WTC11 (cell line): Measurements from ENCODE around the gene KCNK15. TPM values are rescaled to one million over a fixed set of nuclear protein-coding genes. Genes with fewer than 3 reads are reported as not detected.

Experiments
- ATAC-seq: fragments of 200-7000 bp; cut with Tn5 transposase; 2 replicates; pipeline ENCODE4 v1.10.0; 2021; ENCODE audit warnings: mild to moderate bottlenecking, moderate library complexity
- CTCF ChIA-PET: fragments of 300-600 bp; sonication (Branson Sonifier 250); formaldehyde crosslinking; loops from one replicate; lab custom pipeline; 2021; ENCODE audit warnings: antibody characterized with exemption; lab: Charles Lee
- POLR2A ChIA-PET: fragments of 350-600 bp; sonication (Branson Sonifier 250); formaldehyde crosslinking; loops from one replicate; lab custom pipeline; 2021; ENCODE audit warnings: antibody characterized with exemption; lab: Charles Lee
- DNase-seq: peaks from one replicate; pipeline ENCODE4 v3.0.0; 2021; ENCODE audit warnings: low spot score
- H3K27ac Mint-ChIP-seq: 2 replicates; pipeline ENCODE4 v1.8.0; 2021; ENCODE audit warnings: mixed read lengths
- H3K27me3 Mint-ChIP-seq: 2 replicates; pipeline ENCODE4 v1.8.0; 2021; ENCODE audit warnings: low read depth, mild to moderate bottlenecking, moderate library complexity, mixed read lengths
- H3K36me3 Mint-ChIP-seq: 2 replicates; pipeline ENCODE4 v1.8.0; 2021; ENCODE audit warnings: mixed read lengths
- H3K4me1 Mint-ChIP-seq: 2 replicates; pipeline ENCODE4 v1.8.0; 2022; ENCODE audit warnings: mixed read lengths
- H3K4me3 Mint-ChIP-seq: 2 replicates; pipeline ENCODE4 v1.8.0; 2021; ENCODE audit warnings: mild to moderate bottlenecking, moderate library complexity, mixed read lengths
- H3K9me3 Mint-ChIP-seq: 2 replicates; pipeline ENCODE4 v1.8.0; 2021; ENCODE audit warnings: mixed read lengths
- CREM ChIP-seq: sonication (generic); formaldehyde crosslinking; IDR thresholded peaks from 2 replicates; pipeline ENCODE4 v1.8.1; 2022; ENCODE audit warnings: mild to moderate bottlenecking, missing genetic modification reagents, moderate library complexity
- EMX1 ChIP-seq: fragments of 250-450 bp; sonication (Bioruptor Pico); IDR thresholded peaks from 2 replicates; pipeline ENCODE4 v1.8.0; 2021; ENCODE audit warnings: mild to moderate bottlenecking
- IRF2 ChIP-seq: sonication (generic); formaldehyde crosslinking; IDR thresholded peaks from 2 replicates; pipeline ENCODE4 v1.8.0; 2022; ENCODE audit warnings: low read depth, missing genetic modification reagents, borderline replicate concordance
- MYBL2 ChIP-seq: sonication (generic); formaldehyde crosslinking; IDR thresholded peaks from 2 replicates; pipeline ENCODE4 v1.8.1; 2023; ENCODE audit warnings: mild to moderate bottlenecking, moderate library complexity, missing genetic modification reagents
- NR1H2 ChIP-seq: sonication (generic); formaldehyde crosslinking; IDR thresholded peaks from 2 replicates; pipeline ENCODE4 v1.9.0; 2021; ENCODE audit warnings: mild to moderate bottlenecking, moderate library complexity, missing genetic modification reagents
- RORB ChIP-seq: fragments of 250-450 bp; sonication (Bioruptor Pico); IDR thresholded peaks from 2 replicates; pipeline ENCODE4 v1.9.0; 2021; ENCODE audit warnings: mild to moderate bottlenecking
- TP53 ChIP-seq: sonication (generic); formaldehyde crosslinking; IDR thresholded peaks from 2 replicates; pipeline ENCODE4 v1.8.1; 2023; ENCODE audit warnings: mild to moderate bottlenecking, missing genetic modification reagents
- ZNF396 ChIP-seq: fragments of 250-450 bp; sonication (Bioruptor Pico); IDR thresholded peaks from 2 replicates; pipeline ENCODE4 v1.8.0; 2021; ENCODE audit warnings: mild to moderate bottlenecking, moderate library complexity, borderline replicate concordance
- ZNF416 ChIP-seq: fragments of 250-450 bp; sonication (Bioruptor Pico); IDR thresholded peaks from 2 replicates; pipeline ENCODE4 v1.9.0; 2021; ENCODE audit warnings: mild to moderate bottlenecking, inconsistent platforms
- ZNF423 ChIP-seq: fragments of 250-450 bp; sonication (Bioruptor Pico); IDR thresholded peaks from 2 replicates; pipeline ENCODE4 v2.1.2; 2022; ENCODE audit warnings: mild to moderate bottlenecking, moderate library complexity
- total RNA-seq: library from RNA; stranded (reverse); gene quantifications from 3 replicates; pipeline ENCODE4 v1.2.3, GENCODE V29; 2021
- TF ChIP-seq, protein P1 (sequence below): sonication (generic); formaldehyde crosslinking; IDR thresholded peaks from 2 replicates; pipeline ENCODE4 v1.8.1; 2023; ENCODE audit warnings: mild to moderate bottlenecking, missing genetic modification reagents, moderate library complexity
- TF ChIP-seq, protein P2 (sequence below): sonication (generic); formaldehyde crosslinking; IDR thresholded peaks from 2 replicates; pipeline ENCODE4 v1.8.1; 2022; ENCODE audit warnings: mild to moderate bottlenecking, moderate library complexity, missing genetic modification reagents
- TF ChIP-seq, protein P3 (sequence below): fragments of 250-450 bp; sonication (Bioruptor Pico); IDR thresholded peaks from 2 replicates; pipeline ENCODE4 v1.9.0; 2021; ENCODE audit warnings: mild to moderate bottlenecking
- TF ChIP-seq, protein P4 (sequence below): fragments of 250-450 bp; sonication (Bioruptor Pico); IDR thresholded peaks from 2 replicates; pipeline ENCODE4 v2.1.2; 2022; ENCODE audit warnings: mild to moderate bottlenecking, moderate library complexity
- TF ChIP-seq, protein P5 (sequence below): sonication (generic); formaldehyde crosslinking; IDR thresholded peaks from 2 replicates; pipeline ENCODE4 v1.8.0; 2022; ENCODE audit warnings: missing genetic modification reagents

Gene KCNK15
- total RNA-seq, 1 experiment from 2014 or later = 0.24 TPM

DNA sequence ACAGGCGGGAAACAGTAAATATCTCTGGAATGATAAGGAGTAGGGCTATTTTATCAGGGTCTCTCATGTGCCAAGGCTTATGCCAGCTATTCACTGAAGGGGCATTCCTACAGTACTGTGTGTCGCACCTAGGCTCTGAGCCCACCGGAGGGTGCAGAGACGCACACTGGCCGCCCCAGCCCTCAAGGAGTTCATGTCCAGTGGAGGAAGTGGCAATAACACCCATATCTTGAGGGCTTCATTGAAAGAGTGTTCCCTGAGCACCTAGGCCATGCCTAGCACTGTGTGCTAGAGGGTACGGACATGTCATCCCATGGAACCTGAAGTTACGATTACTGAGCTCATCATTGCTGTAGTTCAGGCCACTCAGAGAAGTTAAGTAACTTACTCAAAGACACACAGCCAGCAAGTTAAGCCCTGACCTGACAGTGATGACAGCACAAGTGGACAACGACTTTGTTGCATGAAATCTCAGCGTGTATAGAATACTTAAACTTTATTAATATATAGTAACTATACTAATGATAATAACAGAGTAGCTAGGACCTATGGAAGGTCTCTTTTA, 21.8 kb upstream of the KCNK15 start:
- ChIA-PET POLR2A (no interaction called here), CTCF (interaction anchor here (1.1 to 2.7 kb wide), 4 partner anchors 9 to 39 kb away, joined by 4 to 23 read pairs (median 6); partner anchors contain the start of gene CCN5)
- Mint-ChIP-seq H3K27me3 (no peaks in the 10 kb centered on the region), H3K4me1 (peaks cover 20% of the 10 kb centered on the region)
- ATAC-seq (no peak), DNase-seq (no peak)
- TF ChIP-seq, protein P1, sequence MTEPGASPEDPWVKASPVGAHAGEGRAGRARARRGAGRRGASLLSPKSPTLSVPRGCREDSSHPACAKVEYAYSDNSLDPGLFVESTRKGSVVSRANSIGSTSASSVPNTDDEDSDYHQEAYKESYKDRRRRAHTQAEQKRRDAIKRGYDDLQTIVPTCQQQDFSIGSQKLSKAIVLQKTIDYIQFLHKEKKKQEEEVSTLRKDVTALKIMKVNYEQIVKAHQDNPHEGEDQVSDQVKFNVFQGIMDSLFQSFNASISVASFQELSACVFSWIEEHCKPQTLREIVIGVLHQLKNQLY (CRISPR knock-in tag) = no peak
- TF ChIP-seq RORB (CRISPR knock-in tag) = no peak
- no peak for TF ChIP-seq MYBL2 (CRISPR knock-in tag)
- no peak for TF ChIP-seq TP53
- no peak for TF ChIP-seq IRF2 (CRISPR knock-in tag)
- TF ChIP-seq ZNF423 (CRISPR knock-in tag) = no peak
- TF ChIP-seq CREM (CRISPR knock-in tag) = no peak
- TF ChIP-seq, protein P2, sequence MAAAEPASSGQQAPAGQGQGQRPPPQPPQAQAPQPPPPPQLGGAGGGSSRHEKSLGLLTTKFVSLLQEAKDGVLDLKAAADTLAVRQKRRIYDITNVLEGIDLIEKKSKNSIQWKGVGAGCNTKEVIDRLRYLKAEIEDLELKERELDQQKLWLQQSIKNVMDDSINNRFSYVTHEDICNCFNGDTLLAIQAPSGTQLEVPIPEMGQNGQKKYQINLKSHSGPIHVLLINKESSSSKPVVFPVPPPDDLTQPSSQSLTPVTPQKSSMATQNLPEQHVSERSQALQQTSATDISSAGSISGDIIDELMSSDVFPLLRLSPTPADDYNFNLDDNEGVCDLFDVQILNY (CRISPR knock-in tag) = no peak
- TF ChIP-seq, protein P3, sequence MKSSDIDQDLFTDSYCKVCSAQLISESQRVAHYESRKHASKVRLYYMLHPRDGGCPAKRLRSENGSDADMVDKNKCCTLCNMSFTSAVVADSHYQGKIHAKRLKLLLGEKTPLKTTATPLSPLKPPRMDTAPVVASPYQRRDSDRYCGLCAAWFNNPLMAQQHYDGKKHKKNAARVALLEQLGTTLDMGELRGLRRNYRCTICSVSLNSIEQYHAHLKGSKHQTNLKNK (CRISPR knock-in tag) = no peak
- no peak for TF ChIP-seq NR1H2 (CRISPR knock-in tag)
- TF ChIP-seq, protein P4, sequence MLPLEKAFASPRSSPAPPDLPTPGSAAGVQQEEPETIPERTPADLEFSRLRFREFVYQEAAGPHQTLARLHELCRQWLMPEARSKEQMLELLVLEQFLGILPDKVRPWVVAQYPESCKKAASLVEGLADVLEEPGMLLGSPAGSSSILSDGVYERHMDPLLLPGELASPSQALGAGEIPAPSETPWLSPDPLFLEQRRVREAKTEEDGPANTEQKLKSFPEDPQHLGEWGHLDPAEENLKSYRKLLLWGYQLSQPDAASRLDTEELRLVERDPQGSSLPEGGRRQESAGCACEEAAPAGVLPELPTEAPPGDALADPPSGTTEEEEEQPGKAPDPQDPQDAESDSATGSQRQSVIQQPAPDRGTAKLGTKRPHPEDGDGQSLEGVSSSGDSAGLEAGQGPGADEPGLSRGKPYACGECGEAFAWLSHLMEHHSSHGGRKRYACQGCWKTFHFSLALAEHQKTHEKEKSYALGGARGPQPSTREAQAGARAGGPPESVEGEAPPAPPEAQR (CRISPR knock-in tag) = no peak
- no peak for TF ChIP-seq ZNF416 (CRISPR knock-in tag)
- no peak for TF ChIP-seq ZNF396 (CRISPR knock-in tag)
- TF ChIP-seq, all 79 proteins: peak for 0
- Mint-ChIP-seq H3K9me3 (no peaks in the 10 kb centered on the region), H3K27ac (peak overlapping the region; percentile 69), H3K4me3 (no peak overlapping the region), H3K36me3 (no peaks in the 10 kb centered on the region)

DNA sequence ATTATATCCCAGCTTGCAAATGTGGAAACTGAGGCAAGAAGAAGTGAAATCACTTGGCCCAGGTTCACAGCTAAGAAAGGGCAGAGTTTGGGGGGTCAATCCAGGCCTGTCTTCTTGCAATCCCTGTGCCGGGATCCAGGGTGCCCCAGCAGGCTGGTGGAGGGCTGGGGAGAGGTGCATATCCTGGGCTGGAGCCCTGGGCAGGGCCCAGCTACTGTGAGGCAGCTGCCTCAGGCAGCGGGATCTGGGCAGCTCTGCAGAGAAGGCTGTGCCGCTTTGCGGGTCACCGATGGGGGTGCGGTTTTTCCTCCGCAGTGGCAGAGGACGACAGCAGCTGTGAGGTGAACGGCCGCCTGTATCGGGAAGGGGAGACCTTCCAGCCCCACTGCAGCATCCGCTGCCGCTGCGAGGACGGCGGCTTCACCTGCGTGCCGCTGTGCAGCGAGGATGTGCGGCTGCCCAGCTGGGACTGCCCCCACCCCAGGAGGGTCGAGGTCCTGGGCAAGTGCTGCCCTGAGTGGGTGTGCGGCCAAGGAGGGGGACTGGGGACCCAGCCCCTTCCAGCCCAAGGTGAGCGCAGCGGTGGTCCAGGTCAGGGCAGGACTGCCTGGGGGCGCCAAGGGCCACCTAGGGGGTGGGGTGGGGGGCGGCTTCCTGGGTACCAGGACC, 21.1 kb upstream of the KCNK15 start:
- ChIA-PET POLR2A (no interaction called here), CTCF (interaction anchor here (1.4 to 2.7 kb wide), 2 partner anchors 9 to 40 kb away, joined by 7 to 23 read pairs; no protein-coding TSS in a partner anchor)
- Mint-ChIP-seq H3K27me3 (no peaks in the 10 kb centered on the region), H3K4me3 (no peak overlapping the region), H3K9me3 (no peaks in the 10 kb centered on the region), H3K36me3 (no peaks in the 10 kb centered on the region), H3K4me1 (peaks cover 27% of the 10 kb centered on the region), H3K27ac (no peak overlapping the region)
- TF ChIP-seq, protein P5, sequence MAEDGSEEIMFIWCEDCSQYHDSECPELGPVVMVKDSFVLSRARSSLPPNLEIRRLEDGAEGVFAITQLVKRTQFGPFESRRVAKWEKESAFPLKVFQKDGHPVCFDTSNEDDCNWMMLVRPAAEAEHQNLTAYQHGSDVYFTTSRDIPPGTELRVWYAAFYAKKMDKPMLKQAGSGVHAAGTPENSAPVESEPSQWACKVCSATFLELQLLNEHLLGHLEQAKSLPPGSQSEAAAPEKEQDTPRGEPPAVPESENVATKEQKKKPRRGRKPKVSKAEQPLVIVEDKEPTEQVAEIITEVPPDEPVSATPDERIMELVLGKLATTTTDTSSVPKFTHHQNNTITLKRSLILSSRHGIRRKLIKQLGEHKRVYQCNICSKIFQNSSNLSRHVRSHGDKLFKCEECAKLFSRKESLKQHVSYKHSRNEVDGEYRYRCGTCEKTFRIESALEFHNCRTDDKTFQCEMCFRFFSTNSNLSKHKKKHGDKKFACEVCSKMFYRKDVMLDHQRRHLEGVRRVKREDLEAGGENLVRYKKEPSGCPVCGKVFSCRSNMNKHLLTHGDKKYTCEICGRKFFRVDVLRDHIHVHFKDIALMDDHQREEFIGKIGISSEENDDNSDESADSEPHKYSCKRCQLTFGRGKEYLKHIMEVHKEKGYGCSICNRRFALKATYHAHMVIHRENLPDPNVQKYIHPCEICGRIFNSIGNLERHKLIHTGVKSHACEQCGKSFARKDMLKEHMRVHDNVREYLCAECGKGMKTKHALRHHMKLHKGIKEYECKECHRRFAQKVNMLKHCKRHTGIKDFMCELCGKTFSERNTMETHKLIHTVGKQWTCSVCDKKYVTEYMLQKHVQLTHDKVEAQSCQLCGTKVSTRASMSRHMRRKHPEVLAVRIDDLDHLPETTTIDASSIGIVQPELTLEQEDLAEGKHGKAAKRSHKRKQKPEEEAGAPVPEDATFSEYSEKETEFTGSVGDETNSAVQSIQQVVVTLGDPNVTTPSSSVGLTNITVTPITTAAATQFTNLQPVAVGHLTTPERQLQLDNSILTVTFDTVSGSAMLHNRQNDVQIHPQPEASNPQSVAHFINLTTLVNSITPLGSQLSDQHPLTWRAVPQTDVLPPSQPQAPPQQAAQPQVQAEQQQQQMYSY (CRISPR knock-in tag) = peak; percentile 66
- no peak for TF ChIP-seq EMX1 (CRISPR knock-in tag)
- ATAC-seq (no peak), DNase-seq (no peak)
